ENCODE data around the gene MRTO4. TPM values are rescaled to one million over a fixed set of nuclear protein-coding genes. Genes with fewer than 3 reads are reported as not detected.
"Not testable (repeated sequence)": the region's sequence is repeated elsewhere in the genome, so short reads cannot be mapped to it uniquely, and the experiment has no call there.

The MRTO4 gene
- total RNA-seq, 1 experiment from 2014 or later = 90.1 TPM

GRCh38 chr1:19283891-19284290 is 32.3 kb downstream of the MRTO4 start:
- no peak for DNase-seq (ENCODE audit: low read depth, low spot score)
- no peak for TF ChIP-seq SIN3A (IDR thresholded peaks at IDR 0.05; ENCODE audit: borderline replicate concordance, insufficient read depth, low read depth, low read length)
- no peak for TF ChIP-seq CTCF (IDR thresholded peaks at IDR 0.05)
- no peak for TF ChIP-seq TCF7L2 (IDR thresholded peaks at IDR 0.05; ENCODE audit: low read depth, low read length)
- no peak for TF ChIP-seq POLR2AphosphoS5 (IDR thresholded peaks at IDR 0.05; ENCODE audit: low read depth, low read length)
- no peak for TF ChIP-seq REST (IDR thresholded peaks at IDR 0.05; ENCODE audit: insufficient read depth in 1 of 2, low read depth in 2 of 2, low read length in 1 of 2)
- Histone ChIP-seq H3K27me3 (ENCODE audit: control insufficient read depth, insufficient read depth, low read length) (no peaks in the 10 kb centered on the region), H3K4me3 (ENCODE audit: low read depth in 2 of 2, low read length in 2 of 2) (no peak overlapping the region), H3K36me3 (ENCODE audit: control insufficient read depth, insufficient read depth, low read length) (no peaks in the 10 kb centered on the region), H3K27ac (ENCODE audit: low read length) (no peak overlapping the region), H3K9me3 (ENCODE audit: control insufficient read depth, insufficient read depth, low read depth, low read length) (no peaks in the 10 kb centered on the region), H3K4me1 (ENCODE audit: control insufficient read depth, insufficient read depth, low read length) (no peaks in the 10 kb centered on the region; the same call in 1 of the 2 replicates)
- ATAC-seq = no peak
- no TSS peak for BruUV-seq (replicated peaks)
- POLR2A ChIA-PET = no interaction called here
- CTCF ChIA-PET = no interaction called here
- intact Hi-C loops (cut with micrococcal nuclease; ENCODE audit: unreplicated experiment) = no loop called here
- in situ Hi-C loops (cut with HindIII; ENCODE audit: low pct_unique_long_range_greater_than_20kb, low sequenced_read_pairs) = no loop called here

GRCh38 chr1:19284881-19285280 is 33.3 kb downstream of the MRTO4 start:
- no peak overlapping the region for H3K4me3 ChIP-seq (ENCODE audit: low read depth in 2 of 2, low read length in 2 of 2)
- intact Hi-C loops (cut with micrococcal nuclease; ENCODE audit: unreplicated experiment) (no loop called here), in situ Hi-C loops (cut with HindIII; ENCODE audit: low pct_unique_long_range_greater_than_20kb, low sequenced_read_pairs) (no loop called here)
- no peak overlapping the region for H3K27ac ChIP-seq (ENCODE audit: low read length)
- no peaks in the 10 kb centered on the region for H3K9me3 ChIP-seq (ENCODE audit: control insufficient read depth, insufficient read depth, low read depth, low read length)
- no peak for DNase-seq (ENCODE audit: low read depth, low spot score)
- peaks cover 5% of the 10 kb centered on the region; the same call in 1 of the 2 replicates for H3K4me1 ChIP-seq (ENCODE audit: control insufficient read depth, insufficient read depth, low read length)
- CTCF ChIA-PET = no interaction called here
- no peaks in the 10 kb centered on the region for H3K36me3 ChIP-seq (ENCODE audit: control insufficient read depth, insufficient read depth, low read length)
- H3K27me3 ChIP-seq (ENCODE audit: control insufficient read depth, insufficient read depth, low read length) = no peaks in the 10 kb centered on the region
- no peak for ATAC-seq
- TF ChIP-seq CTCF (IDR thresholded peaks at IDR 0.05) (no peak), SIN3A (IDR thresholded peaks at IDR 0.05; ENCODE audit: borderline replicate concordance, insufficient read depth, low read depth, low read length) (no peak), TCF7L2 (IDR thresholded peaks at IDR 0.05; ENCODE audit: low read depth, low read length) (no peak)
- POLR2A ChIA-PET = no interaction called here
- no TSS peak for BruUV-seq (replicated peaks)

GRCh38 chr1:19285366-19285765 is 33.8 kb downstream of the MRTO4 start:
- BruUV-seq (replicated peaks); H3K9me3 ChIP-seq (ENCODE audit: control insufficient read depth, insufficient read depth, low read depth, low read length); intact Hi-C loops (cut with micrococcal nuclease; ENCODE audit: unreplicated experiment); H3K27ac ChIP-seq (ENCODE audit: low read length); CTCF ChIA-PET; H3K36me3 ChIP-seq (ENCODE audit: control insufficient read depth, insufficient read depth, low read length); H3K4me1 ChIP-seq (ENCODE audit: control insufficient read depth, insufficient read depth, low read length); H3K27me3 ChIP-seq (ENCODE audit: control insufficient read depth, insufficient read depth, low read length); H3K4me3 ChIP-seq (ENCODE audit: low read depth in 2 of 2, low read length in 2 of 2); ATAC-seq; POLR2A ChIA-PET; DNase-seq (ENCODE audit: low read depth, low spot score); in situ Hi-C loops (cut with HindIII; ENCODE audit: low pct_unique_long_range_greater_than_20kb, low sequenced_read_pairs): not testable (repeated sequence)

- H3K36me3 ChIP-seq (ENCODE audit: control insufficient read depth, insufficient read depth, low read length); H3K27me3 ChIP-seq (ENCODE audit: control insufficient read depth, insufficient read depth, low read length); H3K27ac ChIP-seq (ENCODE audit: low read length); in situ Hi-C loops (cut with HindIII; ENCODE audit: low pct_unique_long_range_greater_than_20kb, low sequenced_read_pairs); H3K4me1 ChIP-seq (ENCODE audit: control insufficient read depth, insufficient read depth, low read length); BruUV-seq (replicated peaks); H3K9me3 ChIP-seq (ENCODE audit: control insufficient read depth, insufficient read depth, low read depth, low read length); CTCF ChIA-PET; DNase-seq (ENCODE audit: low read depth, low spot score); ATAC-seq; intact Hi-C loops (cut with micrococcal nuclease; ENCODE audit: unreplicated experiment); POLR2A ChIA-PET; H3K4me3 ChIP-seq (ENCODE audit: low read depth in 2 of 2, low read length in 2 of 2): not testable (repeated sequence)
These were observed 34.2 kb downstream of the MRTO4 start for GRCh38 chr1:19285807-19286206.
